Muscle layer of duodenum (tissue), 2 donors: ENCODE results near the gene TEX50.
A peak's percentile ranks its signal among the peaks of the same experiment; 100 is the strongest.
"Not testable (repeated sequence)": the region's sequence is repeated elsewhere in the genome, so short reads cannot be mapped to it uniquely, and the experiment has no call there.

ENCODE experiments used
- H3K27ac ChIP-seq: one replicate; pipeline ENCODE4 v1.7.0; 2013; ENCODE audit warnings: mild to moderate bottlenecking, low read length
- H3K27me3 ChIP-seq: one replicate; pipeline ENCODE4 v1.7.0; 2013; ENCODE audit warnings: low read depth, mild to moderate bottlenecking, control low read depth, low read length
- H3K36me3 ChIP-seq, 2 donors: one replicate each; pipeline ENCODE4 v1.7.0; 2013; ENCODE audit warnings: low read length in 2 of 2, control low read depth in 1 of 2, mild to moderate bottlenecking in 1 of 2; ENCODE audit not compliant: insufficient read depth in 2 of 2, control insufficient read depth in 1 of 2
- H3K4me1 ChIP-seq, 2 donors: one replicate each; pipeline ENCODE4 v1.7.0; 2013; ENCODE audit warnings: low read length in 2 of 2, mild to moderate bottlenecking in 2 of 2, control low read depth in 1 of 2, moderate library complexity in 1 of 2; ENCODE audit not compliant: insufficient read depth in 2 of 2, control insufficient read depth in 1 of 2
- H3K4me3 ChIP-seq, 2 donors: one replicate each; pipeline ENCODE4 v1.7.0; 2013; ENCODE audit warnings: low read length in 2 of 2, low read depth in 1 of 2, mild to moderate bottlenecking in 1 of 2
- H3K9me3 ChIP-seq, 2 donors: one replicate each; pipeline ENCODE4 v1.7.0; 2013; ENCODE audit warnings: low read length in 2 of 2, control low read depth in 1 of 2, mild to moderate bottlenecking in 1 of 2; ENCODE audit not compliant: control insufficient read depth in 1 of 2
- donor health status: healthy.

Gene TEX50

GRCh38 chr1:173666646-173667045, 31.5 kb downstream of the TEX50 start:
- Histone ChIP-seq H3K4me1 (peaks cover 0 to 5% of the 10 kb centered on the region in 2 donors), H3K36me3 (no peaks in the 10 kb centered on the region), H3K27ac (no peak overlapping the region), H3K9me3 (no peaks in the 10 kb centered on the region), H3K4me3 (no peak overlapping the region), H3K27me3 (peaks cover 7% of the 10 kb centered on the region)

DNA sequence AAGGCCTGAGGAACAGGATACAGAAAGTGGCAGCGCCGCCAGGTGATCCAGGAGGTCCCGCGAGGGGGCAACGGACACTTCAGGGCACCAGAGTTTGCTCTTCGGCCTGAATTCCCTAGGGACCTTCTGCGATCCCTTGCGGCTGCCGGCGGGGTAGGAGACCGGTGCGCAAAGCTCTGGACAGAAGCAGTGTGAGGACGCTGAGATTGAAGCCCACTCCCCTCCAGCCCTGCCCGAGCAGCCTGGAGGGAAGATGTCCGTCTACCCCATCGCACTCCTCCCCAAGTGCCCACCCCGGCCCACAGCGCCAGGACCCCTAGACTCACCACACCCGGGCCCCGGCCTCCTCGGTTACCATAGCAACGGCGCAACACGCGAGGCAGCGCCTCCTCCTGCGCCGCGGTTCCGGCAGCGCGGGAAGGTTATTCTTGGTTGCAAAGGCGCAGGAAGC, 34.4 kb downstream of the TEX50 start, which contains the start of gene ANKRD45:
ANKRD45 (minus strand) TSS at position 361 of the 451 bp plus-strand sequence. CDS start 10,433 bp downstream, outside the sequence.
- Histone ChIP-seq H3K27ac (no peak within 1 kb of the TSS), H3K27me3 (peaks cover 7% of the 10 kb centered on the region), H3K36me3 (no peaks in the 10 kb centered on the region), H3K9me3 (no peaks in the 10 kb centered on the region), H3K4me3 (peak within 1 kb of the TSS in 1 of 2 donors; percentile 59), H3K4me1 (peaks cover 0 to 5% of the 10 kb centered on the region in 2 donors)

GRCh38 chr1:173674496-173674895, 39.4 kb downstream of the TEX50 start:
- H3K27me3 ChIP-seq, H3K4me3 ChIP-seq, H3K4me1 ChIP-seq, H3K27ac ChIP-seq, H3K9me3 ChIP-seq, H3K36me3 ChIP-seq: not testable (repeated sequence)

DNA sequence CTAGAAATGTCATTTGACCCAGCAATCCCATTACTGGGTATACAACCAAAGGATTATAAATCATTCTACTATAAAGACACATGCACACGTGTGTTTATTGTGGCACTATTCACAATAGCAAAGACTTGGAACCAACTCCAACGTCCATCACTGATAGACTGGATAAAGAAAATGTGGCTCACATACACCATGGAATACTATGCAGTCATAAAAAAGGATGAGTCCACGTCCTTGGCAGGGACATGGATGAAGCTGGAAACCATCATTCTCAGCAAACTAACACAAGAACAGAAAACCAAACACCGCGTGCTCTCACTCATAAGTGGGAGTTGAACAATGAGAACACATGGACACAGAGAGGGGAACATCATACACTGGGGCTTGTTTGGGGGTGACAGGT, 45.0 kb downstream of the TEX50 start:
- not testable (repeated sequence) for H3K9me3 ChIP-seq, H3K4me3 ChIP-seq, H3K4me1 ChIP-seq, H3K27ac ChIP-seq, H3K36me3 ChIP-seq, H3K27me3 ChIP-seq

- Histone ChIP-seq H3K9me3 (no peaks in the 10 kb centered on the region), H3K4me1 (no peaks in the 10 kb centered on the region), H3K27me3 (no peaks in the 10 kb centered on the region), H3K4me3 (no peak overlapping the region), H3K36me3 (no peaks in the 10 kb centered on the region), H3K27ac (no peak overlapping the region)
Observed at GRCh38 chr1:173682184-173682583, 47.0 kb downstream of the TEX50 start.

GRCh38 chr1:173683838-173684237, 48.7 kb downstream of the TEX50 start:
- H3K36me3 ChIP-seq, H3K9me3 ChIP-seq, H3K4me3 ChIP-seq, H3K27me3 ChIP-seq, H3K4me1 ChIP-seq, H3K27ac ChIP-seq: not testable (repeated sequence)

DNA sequence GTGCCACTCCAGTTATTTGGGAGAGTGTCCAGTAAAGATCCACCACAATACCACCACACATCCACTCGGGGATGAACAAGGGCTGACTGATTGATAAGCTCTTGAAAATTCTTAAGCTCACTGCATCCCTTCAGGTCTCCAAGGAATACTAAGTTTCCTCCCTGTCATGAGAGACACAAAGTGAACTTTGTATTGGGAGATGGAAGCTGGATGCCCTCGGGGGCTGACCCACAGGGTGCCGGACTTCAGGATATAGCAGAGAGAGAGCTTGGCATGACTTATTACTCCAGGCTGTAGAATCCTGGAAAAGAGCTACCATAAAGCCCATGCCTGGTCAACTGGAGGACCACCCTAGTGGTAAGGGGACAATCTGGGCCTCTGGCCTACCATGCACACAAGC, 50.0 kb downstream of the TEX50 start:
- not testable (repeated sequence) for H3K27ac ChIP-seq, H3K27me3 ChIP-seq, H3K36me3 ChIP-seq, H3K4me3 ChIP-seq, H3K4me1 ChIP-seq, H3K9me3 ChIP-seq
